Tibial nerve (tissue), 4 donors: ENCODE results near the gene RAP2B. TPM values are rescaled to one million over a fixed set of nuclear protein-coding genes. Genes with fewer than 3 reads are reported as not detected.

ENCODE experiments used
- DNase-seq, 2 donors: peaks; one replicate each; pipeline ENCODE4 v3.0.0-alpha.2; 2019; ENCODE audit warnings: low spot score in 2 of 2
- H3K27ac ChIP-seq, 4 donors: fragments of 200-600 bp; sonication (generic) in 3 of 4; one replicate each; pipeline ENCODE4 v1.5.1; 2017 to 2019; ENCODE audit warnings: mild to moderate bottlenecking in 1 of 4
- H3K27me3 ChIP-seq, 2 donors: fragments of 200-600 bp; sonication (generic) in 1 of 2; one replicate each; pipeline versions ENCODE4 v1.5.1 to v1.6.0; 2017 to 2019
- H3K36me3 ChIP-seq, 3 donors: fragments of 200-600 bp; sonication (generic); one replicate each; pipeline ENCODE4 v1.5.1; 2018 to 2019
- H3K4me1 ChIP-seq, 4 donors: fragments of 200-600 bp; sonication (generic) in 3 of 4; one replicate each; pipeline ENCODE4 v1.5.1; 2017 to 2019
- H3K4me3 ChIP-seq, 4 donors: fragments of 200-600 bp; sonication (generic) in 3 of 4; one replicate each; pipeline ENCODE4 v1.5.1; 2017 to 2019; ENCODE audit warnings: mild to moderate bottlenecking in 1 of 4, moderate library complexity in 1 of 4
- H3K9me3 ChIP-seq, 4 donors: fragments of 200-600 bp; sonication (generic) in 3 of 4; one replicate each; pipeline ENCODE4 v1.5.1; 2017 to 2019
- EP300 ChIP-seq, 2 donors: sonication (generic); formaldehyde crosslinking; IDR thresholded peaks; one replicate each; pipeline ENCODE4 v1.6.1; 2017; ENCODE audit warnings: antibody characterized with exemption in 2 of 2, mild to moderate bottlenecking in 1 of 2
- POLR2A ChIP-seq, 2 donors: fragments of 450-650 bp; IDR thresholded peaks; one replicate each; pipeline ENCODE4 v1.6.1; 2017; ENCODE audit warnings: antibody characterized with exemption in 2 of 2, mild to moderate bottlenecking in 2 of 2, moderate library complexity in 2 of 2
- WGBS, 2 donors: methylation state at CpG; one replicate each; pipeline ENCODE4 v1.1.5; 2018; 5-methylcytosine and 5-hydroxymethylcytosine counted together
- total RNA-seq, 4 donors: library from RNA; depleted of rRNA; stranded (reverse); fragments of >200 nt; gene quantifications; one replicate each; pipeline ENCODE4 v1.1.0, GENCODE V29; 2016
- TF ChIP-seq, protein P1 (sequence below), 5 experiments: fragments of 200-600 bp in 3 of 5; fragments of 450-650 bp in 2 of 5; sonication (generic) in 3 of 5; IDR thresholded peaks; one replicate each; pipeline ENCODE4 v1.5.1; 2016 to 2019; ENCODE audit warnings: antibody characterized with exemption in 5 of 5, mild to moderate bottlenecking in 3 of 5, moderate library complexity in 2 of 5

Gene RAP2B
- total RNA-seq, 4 donors from 2014 or later, result 15.1 to 17.3 (median 15.8) TPM

DNA sequence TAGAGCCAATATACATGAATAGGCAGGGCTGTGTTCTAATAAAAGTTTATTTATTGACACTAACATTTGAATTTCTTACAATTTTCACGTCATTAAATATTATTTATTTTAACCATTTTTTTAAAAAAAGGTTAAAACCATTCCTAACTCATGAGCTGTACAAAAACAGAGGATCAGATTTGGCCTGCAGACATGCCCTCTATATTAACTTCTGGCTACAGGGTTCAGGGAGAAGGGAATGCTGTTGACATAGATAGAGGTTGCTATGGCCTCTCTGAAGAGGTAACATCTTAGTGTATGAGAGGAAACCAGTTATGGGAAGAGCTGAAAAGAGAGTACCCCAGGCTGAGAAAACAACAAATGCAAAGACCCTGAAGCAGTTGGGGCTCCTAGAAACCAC lies 19.1 kb upstream of the RAP2B start:
- H3K27me3 ChIP-seq, result no peaks in the 10 kb centered on the region
- peaks cover 0 to 4% (median 0%) of the 10 kb centered on the region in 4 donors for H3K4me1 ChIP-seq
- TF ChIP-seq EP300 (IDR thresholded peaks at IDR 0.05) (no peak), POLR2A (IDR thresholded peaks at IDR 0.05) (no peak)
- TF ChIP-seq, protein P1, sequence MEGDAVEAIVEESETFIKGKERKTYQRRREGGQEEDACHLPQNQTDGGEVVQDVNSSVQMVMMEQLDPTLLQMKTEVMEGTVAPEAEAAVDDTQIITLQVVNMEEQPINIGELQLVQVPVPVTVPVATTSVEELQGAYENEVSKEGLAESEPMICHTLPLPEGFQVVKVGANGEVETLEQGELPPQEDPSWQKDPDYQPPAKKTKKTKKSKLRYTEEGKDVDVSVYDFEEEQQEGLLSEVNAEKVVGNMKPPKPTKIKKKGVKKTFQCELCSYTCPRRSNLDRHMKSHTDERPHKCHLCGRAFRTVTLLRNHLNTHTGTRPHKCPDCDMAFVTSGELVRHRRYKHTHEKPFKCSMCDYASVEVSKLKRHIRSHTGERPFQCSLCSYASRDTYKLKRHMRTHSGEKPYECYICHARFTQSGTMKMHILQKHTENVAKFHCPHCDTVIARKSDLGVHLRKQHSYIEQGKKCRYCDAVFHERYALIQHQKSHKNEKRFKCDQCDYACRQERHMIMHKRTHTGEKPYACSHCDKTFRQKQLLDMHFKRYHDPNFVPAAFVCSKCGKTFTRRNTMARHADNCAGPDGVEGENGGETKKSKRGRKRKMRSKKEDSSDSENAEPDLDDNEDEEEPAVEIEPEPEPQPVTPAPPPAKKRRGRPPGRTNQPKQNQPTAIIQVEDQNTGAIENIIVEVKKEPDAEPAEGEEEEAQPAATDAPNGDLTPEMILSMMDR (IDR thresholded peaks at IDR 0.05), result no peak
- no peak for DNase-seq
- no peak overlapping the region for H3K4me3 ChIP-seq
- no peaks in the 10 kb centered on the region for H3K36me3 ChIP-seq
- H3K27ac ChIP-seq, result no peak overlapping the region
- 36 to 39% methylated on average over 1 of the region's 1 CpG for WGBS, 2 donors
- H3K9me3 ChIP-seq, result no peaks in the 10 kb centered on the region

DNA sequence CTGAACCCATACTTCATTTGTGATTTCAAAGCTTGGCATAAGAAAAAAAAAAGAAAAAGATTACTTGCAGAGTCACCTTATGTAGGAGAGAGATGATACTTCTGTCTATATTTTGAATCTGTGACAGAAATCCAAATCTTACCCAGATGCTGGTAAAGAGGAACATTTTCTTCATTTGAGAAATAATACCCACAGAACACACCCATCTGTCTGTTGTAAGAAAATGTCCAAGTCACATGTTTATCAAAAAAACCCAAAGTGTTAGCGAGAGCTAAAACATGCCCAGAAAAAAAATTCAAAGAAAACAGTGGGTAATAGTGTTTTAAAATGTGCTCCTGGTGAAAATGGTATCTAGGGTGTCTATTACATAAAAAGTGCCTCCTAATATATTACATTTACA lies 18.0 kb upstream of the RAP2B start:
- Histone ChIP-seq H3K36me3 (no peaks in the 10 kb centered on the region), H3K4me1 (peaks cover 0 to 4% (median 0%) of the 10 kb centered on the region in 4 donors), H3K9me3 (no peaks in the 10 kb centered on the region), H3K27me3 (no peaks in the 10 kb centered on the region), H3K4me3 (no peak overlapping the region), H3K27ac (no peak overlapping the region)
- 39 to 60% methylated on average over 1 of the region's 1 CpG for WGBS, 2 donors
- TF ChIP-seq EP300 (IDR thresholded peaks at IDR 0.05) (no peak), POLR2A (IDR thresholded peaks at IDR 0.05) (no peak)
- TF ChIP-seq, protein P1 (IDR thresholded peaks at IDR 0.05), result no peak
- DNase-seq, result no peak

DNA sequence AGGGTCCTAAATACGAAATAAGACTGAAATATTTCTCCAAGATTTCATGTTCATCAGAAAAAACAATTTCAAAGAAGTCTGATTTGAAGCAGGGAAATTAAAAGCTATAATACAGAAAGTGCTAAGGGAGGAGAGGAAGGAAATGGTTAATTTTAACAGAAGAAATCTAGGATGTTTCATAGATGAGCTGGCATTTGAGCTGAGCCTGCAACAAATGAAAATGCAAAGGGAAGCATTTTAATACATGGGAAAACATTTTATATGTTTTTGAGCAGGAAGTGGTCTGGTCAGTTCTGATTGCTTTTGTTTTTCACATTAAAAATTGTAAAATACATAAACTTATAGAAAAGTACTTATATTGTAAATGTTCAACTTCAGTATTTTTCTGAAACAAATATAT lies 17.2 kb upstream of the RAP2B start:
- Histone ChIP-seq H3K36me3 (no peaks in the 10 kb centered on the region), H3K9me3 (no peaks in the 10 kb centered on the region), H3K27me3 (no peaks in the 10 kb centered on the region), H3K4me3 (no peak overlapping the region), H3K27ac (no peak overlapping the region), H3K4me1 (peaks cover 0 to 4% (median 0%) of the 10 kb centered on the region in 4 donors)
- DNase-seq, result no peak
- no peak for TF ChIP-seq POLR2A (IDR thresholded peaks at IDR 0.05)
- no peak for TF ChIP-seq EP300 (IDR thresholded peaks at IDR 0.05)
- TF ChIP-seq, protein P1 (IDR thresholded peaks at IDR 0.05), result no peak
- WGBS, 2 donors, result 78 to 81% methylated on average over 1 of the region's 1 CpG

DNA sequence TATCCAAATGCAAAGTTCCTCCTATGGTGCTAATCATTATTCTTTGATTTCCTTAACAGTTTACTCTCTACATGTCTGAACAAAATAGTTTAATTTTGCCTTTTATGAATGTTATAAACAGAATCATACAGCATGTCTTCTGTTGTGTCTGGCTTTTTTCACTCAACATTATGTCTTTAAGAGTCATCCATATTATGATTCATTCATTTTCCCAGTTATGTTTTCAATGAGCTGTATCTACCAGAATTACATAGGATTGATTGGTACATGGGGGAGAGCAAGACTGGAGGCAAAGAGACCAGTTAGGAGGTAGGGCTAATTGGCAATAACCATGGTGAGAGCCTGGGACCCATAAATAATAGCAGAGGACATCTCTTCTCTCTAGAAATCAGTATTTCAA lies 16.6 kb upstream of the RAP2B start:
- no peaks in the 10 kb centered on the region for H3K27me3 ChIP-seq
- TF ChIP-seq, protein P1 (IDR thresholded peaks at IDR 0.05), result no peak
- TF ChIP-seq EP300 (IDR thresholded peaks at IDR 0.05) (no peak), POLR2A (IDR thresholded peaks at IDR 0.05) (no peak)
- H3K4me1 ChIP-seq, result peaks cover 0 to 3% (median 0%) of the 10 kb centered on the region in 4 donors
- DNase-seq, result no peak
- H3K9me3 ChIP-seq, result no peaks in the 10 kb centered on the region
- no peak overlapping the region for H3K27ac ChIP-seq
- H3K4me3 ChIP-seq, result no peak overlapping the region
- no peaks in the 10 kb centered on the region for H3K36me3 ChIP-seq

DNA sequence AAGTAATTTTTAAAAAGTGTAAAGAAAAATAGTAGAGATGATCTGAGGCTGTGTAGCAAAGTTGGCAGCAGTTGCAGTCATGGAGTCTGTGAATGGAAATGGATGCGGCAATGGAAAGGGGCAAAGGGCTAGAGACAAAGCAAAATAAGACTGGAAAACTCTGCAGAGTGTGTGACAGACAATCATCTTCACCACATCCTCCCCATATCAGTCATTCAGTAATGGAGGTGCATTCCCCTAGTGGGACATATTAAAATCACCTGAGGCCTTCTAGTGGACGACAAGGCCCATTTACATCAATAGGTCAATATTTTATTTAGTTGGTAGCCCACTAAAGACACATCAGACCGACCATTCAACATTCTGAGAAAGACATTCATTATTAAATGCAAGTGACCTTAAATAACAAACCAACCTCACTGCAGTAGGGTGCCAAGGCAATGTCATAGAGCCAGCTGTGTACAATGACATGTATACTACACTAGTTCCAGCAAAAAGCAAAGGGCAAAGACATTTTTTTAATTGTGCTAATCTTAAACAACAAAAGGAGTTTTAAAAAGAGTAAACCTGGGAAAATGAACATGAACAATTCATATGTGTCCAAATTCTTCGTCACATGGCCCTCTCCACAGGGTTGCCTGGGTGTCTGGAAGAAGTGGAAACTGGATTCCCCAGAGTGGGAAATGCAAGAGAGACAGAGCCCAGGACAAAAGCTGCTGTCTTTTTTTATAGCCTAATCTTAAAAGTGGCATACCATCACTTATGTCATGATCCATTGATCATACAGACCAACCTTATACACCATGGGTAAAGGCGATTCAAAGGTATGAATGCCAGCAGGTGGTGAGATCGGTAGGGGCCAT lies 15.6 kb upstream of the RAP2B start:
- Histone ChIP-seq H3K9me3 (no peaks in the 10 kb centered on the region), H3K4me3 (no peak overlapping the region), H3K27me3 (no peaks in the 10 kb centered on the region), H3K4me1 (no peaks in the 10 kb centered on the region), H3K36me3 (no peaks in the 10 kb centered on the region), H3K27ac (no peak overlapping the region)
- TF ChIP-seq POLR2A (IDR thresholded peaks at IDR 0.05) (no peak), EP300 (IDR thresholded peaks at IDR 0.05) (no peak)
- TF ChIP-seq, protein P1 (IDR thresholded peaks at IDR 0.05), result no peak
- DNase-seq, result no peak
- WGBS, 2 donors, result 83 to 85% methylated on average over 6 of the region's 6 CpGs
